Keratinocyte (primary cell): ENCODE results near the gene ANKRD60. TPM values are rescaled to one million over a fixed set of nuclear protein-coding genes. Genes with fewer than 3 reads are reported as not detected.

Source experiments
- DNase-seq: peaks from one replicate; pipeline ENCODE4 v3.0.0-alpha.2; 2011; ENCODE audit warnings: low read depth, missing footprints, low spot score
- FAIRE-seq: peaks from 2 replicates; lab custom pipeline; 2011; peaks lifted over from hg19 to GRCh38; lab: Jason Lieb, UNC
- H2AFZ ChIP-seq: 2 replicates; pipeline ENCODE4 v1.6.0; 2012; ENCODE audit warnings: low read length, control low read depth, inconsistent platforms; ENCODE audit not compliant: control insufficient read depth
- H3K27ac ChIP-seq: 2 replicates; pipeline ENCODE4 v1.5.1; 2011; ENCODE audit warnings: low read length; ENCODE audit not compliant: control insufficient read depth, insufficient read depth
- H3K27me3 ChIP-seq: 3 replicates; pipeline ENCODE4 v1.6.0; 2011; ENCODE audit warnings: low read length; ENCODE audit not compliant: control insufficient read depth, insufficient read depth; ENCODE audit errors: extremely low read depth
- H3K36me3 ChIP-seq, 2 experiments: 2 replicates in 1 of 2; 3 replicates in 1 of 2; pipeline ENCODE4 v1.5.1; 2011; ENCODE audit warnings: low read length in 2 of 2, mild to moderate bottlenecking in 1 of 2; ENCODE audit not compliant: control insufficient read depth in 2 of 2, insufficient read depth in 2 of 2; ENCODE audit errors: extremely low read depth in 1 of 2
- H3K4me1 ChIP-seq: 3 replicates; pipeline ENCODE4 v1.5.1; 2011; ENCODE audit warnings: low read length; ENCODE audit not compliant: control insufficient read depth, insufficient read depth; ENCODE audit errors: extremely low read depth
- H3K4me2 ChIP-seq: 3 replicates; pipeline ENCODE4 v1.6.0; 2011; ENCODE audit warnings: low read depth, low read length; ENCODE audit not compliant: control insufficient read depth, insufficient read depth; ENCODE audit errors: extremely low read depth
- H3K4me3 ChIP-seq, 3 experiments: fragments of 200-600 bp in 1 of 3; sonication (generic) in 1 of 3; 2 replicates in 2 of 3; 3 replicates in 1 of 3; pipeline ENCODE4 v1.5.1; 2011 to 2016; ENCODE audit warnings: low read length in 3 of 3, mild to moderate bottlenecking in 3 of 3, control low read depth in 2 of 3, inconsistent platforms in 1 of 3, low read depth in 1 of 3, mixed read lengths in 1 of 3, mixed run types in 1 of 3, moderate library complexity in 1 of 3; ENCODE audit not compliant: control insufficient read depth in 2 of 3, insufficient read depth in 2 of 3; ENCODE audit errors: extremely low read depth in 1 of 3
- H3K79me2 ChIP-seq: 2 replicates; pipeline ENCODE4 v1.6.0; 2012; ENCODE audit warnings: low read length; ENCODE audit not compliant: control insufficient read depth, insufficient read depth
- H3K9ac ChIP-seq: 3 replicates; pipeline ENCODE4 v1.6.0; 2011; ENCODE audit warnings: low read length; ENCODE audit not compliant: control insufficient read depth, insufficient read depth; ENCODE audit errors: extremely low read depth
- H3K9me1 ChIP-seq: 3 replicates; pipeline ENCODE4 v1.6.0; 2011; ENCODE audit warnings: low read length; ENCODE audit not compliant: control insufficient read depth, insufficient read depth; ENCODE audit errors: extremely low read depth
- H3K9me3 ChIP-seq: 2 replicates; pipeline ENCODE4 v1.5.1; 2012; ENCODE audit warnings: low read depth, low read length; ENCODE audit not compliant: control insufficient read depth
- H4K20me1 ChIP-seq: 3 replicates; pipeline ENCODE4 v1.6.0; 2011; ENCODE audit warnings: low read length; ENCODE audit not compliant: control insufficient read depth, insufficient read depth; ENCODE audit errors: extremely low read depth
- EZH2 ChIP-seq: IDR thresholded peaks from one replicate; pipeline ENCODE4 v1.6.1; 2012; ENCODE audit warnings: inconsistent platforms, mild to moderate bottlenecking, low read length, moderate library complexity
- dilution Hi-C: fragments of 300-500 bp; cut with MboI; formaldehyde crosslinking; loops from one replicate; pipeline ENCODE4 v1.7.0; 2020; ENCODE audit warnings: low sequenced_read_pairs; ENCODE audit not compliant: extremely low pct_ligation_motif_present
- polyA plus RNA-seq, 5 experiments: library from polyadenylated mRNA; depleted of rRNA in 3 of 5; stranded (reverse) in 3 of 5; stranded (forward) in 1 of 5; unstranded in 1 of 5; fragments of >200 nt; gene quantifications; 1 replicate in 1 of 5; 2 replicates in 3 of 5; 3 replicates in 1 of 5; pipeline versions ENCODE4 v1.2.1 to v1.2.3, GENCODE V29; 2011 to 2012; ENCODE audit warnings: missing spikeins in 2 of 5, low read depth in 1 of 5, low replicate concordance in 1 of 5
- TF ChIP-seq, protein P1 (sequence below), 3 experiments: IDR thresholded peaks in 1 of 3; conservative IDR thresholded peaks in 1 of 3; optimal IDR thresholded peaks in 1 of 3; 2 replicates in 2 of 3; 3 replicates in 1 of 3; pipeline versions ENCODE3 to v1.5.1; 2011; ENCODE audit warnings: low read length in 3 of 3, mild to moderate bottlenecking in 3 of 3, moderate library complexity in 2 of 3, control low read depth in 1 of 3, inconsistent platforms in 1 of 3; ENCODE audit not compliant: insufficient read depth in 2 of 3; ENCODE audit errors: extremely low read depth in 1 of 3

ANKRD60 gene
- polyA plus RNA-seq, 1 donor (not counting 4 experiments of a cell fraction or from before 2014, with no cell fraction given), result not detected

DNA sequence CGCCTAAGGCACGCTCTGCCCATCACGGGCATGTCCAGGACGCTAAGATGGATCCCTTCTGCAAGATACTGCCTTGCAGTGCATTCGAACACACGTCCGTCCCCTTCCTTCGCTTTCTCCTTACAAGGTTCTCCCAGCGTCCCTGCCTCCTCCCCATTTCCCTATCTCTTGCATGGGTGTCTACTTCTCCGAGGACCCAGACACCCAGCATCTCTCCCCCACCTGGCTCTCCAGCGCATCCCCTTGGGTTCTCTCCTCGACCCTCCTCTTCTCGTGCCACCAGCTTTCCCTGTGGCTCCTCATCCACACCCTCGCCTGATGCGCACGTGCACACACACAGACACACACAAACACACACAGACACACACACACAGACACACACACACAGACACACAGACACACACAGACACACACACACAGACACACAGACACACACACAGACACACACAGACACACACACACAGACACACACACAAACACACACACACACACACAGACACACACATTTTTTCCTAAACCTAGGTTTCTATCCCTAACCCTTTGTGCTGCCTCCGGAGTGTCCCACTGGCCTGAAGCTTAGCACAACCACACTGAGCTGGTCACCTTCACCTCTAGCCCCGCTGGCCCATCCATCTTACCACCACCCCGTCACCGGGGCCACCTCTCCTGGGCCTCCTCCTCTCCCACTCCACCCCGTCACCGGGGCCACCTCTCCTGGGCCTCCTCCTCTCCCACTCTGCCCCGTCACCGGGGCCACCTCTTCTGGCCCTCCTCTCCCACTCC, 31.9 kb downstream of the ANKRD60 start:
- Histone ChIP-seq H2AFZ (no peak overlapping the region), H3K9me3 (no peaks in the 10 kb centered on the region), H3K4me1 (no peaks in the 10 kb centered on the region), H3K79me2 (no peaks in the 10 kb centered on the region), H3K4me3 (no peak overlapping the region), H3K27me3 (peaks cover 17% of the 10 kb centered on the region), H3K27ac (no peak overlapping the region), H3K36me3 (no peaks in the 10 kb centered on the region), H3K9ac (no peak overlapping the region), H3K4me2 (no peak overlapping the region), H4K20me1 (no peaks in the 10 kb centered on the region), H3K9me1 (no peaks in the 10 kb centered on the region)
- FAIRE-seq, result no peak
- dilution Hi-C loops, result loop anchor here (25.0 kb wide), 1 partner anchor 584 kb away; the partner anchor contains the start of gene ZBP1
- DNase-seq, result no peak
- no peak for TF ChIP-seq EZH2
- TF ChIP-seq, protein P1, sequence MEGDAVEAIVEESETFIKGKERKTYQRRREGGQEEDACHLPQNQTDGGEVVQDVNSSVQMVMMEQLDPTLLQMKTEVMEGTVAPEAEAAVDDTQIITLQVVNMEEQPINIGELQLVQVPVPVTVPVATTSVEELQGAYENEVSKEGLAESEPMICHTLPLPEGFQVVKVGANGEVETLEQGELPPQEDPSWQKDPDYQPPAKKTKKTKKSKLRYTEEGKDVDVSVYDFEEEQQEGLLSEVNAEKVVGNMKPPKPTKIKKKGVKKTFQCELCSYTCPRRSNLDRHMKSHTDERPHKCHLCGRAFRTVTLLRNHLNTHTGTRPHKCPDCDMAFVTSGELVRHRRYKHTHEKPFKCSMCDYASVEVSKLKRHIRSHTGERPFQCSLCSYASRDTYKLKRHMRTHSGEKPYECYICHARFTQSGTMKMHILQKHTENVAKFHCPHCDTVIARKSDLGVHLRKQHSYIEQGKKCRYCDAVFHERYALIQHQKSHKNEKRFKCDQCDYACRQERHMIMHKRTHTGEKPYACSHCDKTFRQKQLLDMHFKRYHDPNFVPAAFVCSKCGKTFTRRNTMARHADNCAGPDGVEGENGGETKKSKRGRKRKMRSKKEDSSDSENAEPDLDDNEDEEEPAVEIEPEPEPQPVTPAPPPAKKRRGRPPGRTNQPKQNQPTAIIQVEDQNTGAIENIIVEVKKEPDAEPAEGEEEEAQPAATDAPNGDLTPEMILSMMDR (optimal IDR thresholded peaks at IDR 0.05 in 1 of 3, IDR thresholded peaks at IDR 0.05 in 1 of 3, conservative IDR thresholded peaks at IDR 0.05 in 1 of 3; ENCODE audit: extremely low read depth in 1 of 3, insufficient read depth in 2 of 3, low read length in 3 of 3), result no peak

DNA sequence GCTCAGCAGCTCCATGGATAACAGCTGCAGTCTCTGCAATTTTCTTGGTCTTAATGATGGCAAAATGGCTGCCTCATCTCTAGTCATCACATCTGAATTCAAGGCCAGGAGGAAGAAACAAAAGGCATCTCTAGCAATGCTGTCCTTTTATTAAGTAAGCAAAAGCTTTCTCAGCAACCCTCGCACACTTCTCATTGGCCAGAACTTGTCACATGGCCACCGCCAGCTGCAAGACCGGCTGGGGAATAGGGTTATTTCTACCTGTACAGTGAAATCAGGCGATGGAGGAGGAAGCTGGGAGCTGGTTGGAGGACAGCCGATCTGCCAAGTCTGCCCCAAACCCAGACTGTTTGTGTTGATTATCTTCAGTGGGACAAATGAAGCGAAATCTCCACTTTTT, 33.4 kb downstream of the ANKRD60 start:
- no peaks in the 10 kb centered on the region for H4K20me1 ChIP-seq
- H3K4me2 ChIP-seq, result no peak overlapping the region
- no peak overlapping the region for H2AFZ ChIP-seq
- H3K27ac ChIP-seq, result no peak overlapping the region
- peaks cover 24% of the 10 kb centered on the region for H3K27me3 ChIP-seq
- H3K36me3 ChIP-seq, result no peaks in the 10 kb centered on the region
- DNase-seq (no peak), FAIRE-seq (no peak)
- no peaks in the 10 kb centered on the region for H3K4me1 ChIP-seq
- dilution Hi-C loops, result loop anchor here (25.0 kb wide), 1 partner anchor 583 kb away; the partner anchor contains the start of gene ZBP1
- no peak for TF ChIP-seq EZH2
- TF ChIP-seq, protein P1 (optimal IDR thresholded peaks at IDR 0.05 in 1 of 3, IDR thresholded peaks at IDR 0.05 in 1 of 3, conservative IDR thresholded peaks at IDR 0.05 in 1 of 3; ENCODE audit: extremely low read depth in 1 of 3, insufficient read depth in 2 of 3, low read length in 3 of 3), result no peak
- no peaks in the 10 kb centered on the region for H3K9me1 ChIP-seq
- no peak overlapping the region for H3K4me3 ChIP-seq
- H3K79me2 ChIP-seq, result no peaks in the 10 kb centered on the region
- no peaks in the 10 kb centered on the region for H3K9me3 ChIP-seq
- H3K9ac ChIP-seq, result no peak overlapping the region
